D721Med (cell line): ENCODE results near the gene TKTL2.
"Not testable (repeated sequence)": the region's sequence is repeated elsewhere in the genome, so short reads cannot be mapped to it uniquely, and the experiment has no call there.

Source experiments
- DNase-seq: peaks from one replicate; pipeline ENCODE4 v3.0.0; 2011; ENCODE audit warnings: low spot score; ENCODE audit not compliant: insufficient read length
- FAIRE-seq: peaks from 2 replicates; lab custom pipeline; 2011; peaks lifted over from hg19 to GRCh38; lab: Jason Lieb, UNC
- TF ChIP-seq, protein P1 (sequence below): IDR thresholded peaks from 2 replicates; pipeline ENCODE4 v1.5.1; 2012; ENCODE audit warnings: mild to moderate bottlenecking, control low read depth; ENCODE audit not compliant: insufficient read depth; ENCODE audit errors: missing control alignments

TKTL2 gene

DNA sequence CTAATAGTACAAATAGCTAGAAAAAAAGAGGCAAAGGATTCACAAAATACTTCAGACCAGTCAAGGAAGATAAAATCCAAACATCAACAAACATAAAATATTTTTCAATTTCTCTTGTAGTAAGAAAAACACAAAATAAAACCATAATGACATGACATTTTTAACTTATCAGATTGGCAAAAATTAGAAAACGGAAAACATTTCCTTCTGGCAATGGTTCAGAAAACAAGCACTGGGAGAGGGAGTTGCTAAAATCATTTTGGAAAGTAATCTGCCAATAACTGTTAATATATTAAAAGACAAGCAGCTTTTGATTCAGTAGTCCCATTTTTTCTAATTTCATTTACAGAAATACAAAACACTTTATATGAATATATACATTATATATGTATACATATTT lies 26.1 kb downstream of the TKTL2 start:
- FAIRE-seq (no peak), DNase-seq (no peak)
- TF ChIP-seq, protein P1, sequence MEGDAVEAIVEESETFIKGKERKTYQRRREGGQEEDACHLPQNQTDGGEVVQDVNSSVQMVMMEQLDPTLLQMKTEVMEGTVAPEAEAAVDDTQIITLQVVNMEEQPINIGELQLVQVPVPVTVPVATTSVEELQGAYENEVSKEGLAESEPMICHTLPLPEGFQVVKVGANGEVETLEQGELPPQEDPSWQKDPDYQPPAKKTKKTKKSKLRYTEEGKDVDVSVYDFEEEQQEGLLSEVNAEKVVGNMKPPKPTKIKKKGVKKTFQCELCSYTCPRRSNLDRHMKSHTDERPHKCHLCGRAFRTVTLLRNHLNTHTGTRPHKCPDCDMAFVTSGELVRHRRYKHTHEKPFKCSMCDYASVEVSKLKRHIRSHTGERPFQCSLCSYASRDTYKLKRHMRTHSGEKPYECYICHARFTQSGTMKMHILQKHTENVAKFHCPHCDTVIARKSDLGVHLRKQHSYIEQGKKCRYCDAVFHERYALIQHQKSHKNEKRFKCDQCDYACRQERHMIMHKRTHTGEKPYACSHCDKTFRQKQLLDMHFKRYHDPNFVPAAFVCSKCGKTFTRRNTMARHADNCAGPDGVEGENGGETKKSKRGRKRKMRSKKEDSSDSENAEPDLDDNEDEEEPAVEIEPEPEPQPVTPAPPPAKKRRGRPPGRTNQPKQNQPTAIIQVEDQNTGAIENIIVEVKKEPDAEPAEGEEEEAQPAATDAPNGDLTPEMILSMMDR = no peak

- DNase-seq = not testable (repeated sequence)
Measured at GRCh38 chr4:163447023-163447422, 26.5 kb downstream of the TKTL2 start.

GRCh38 chr4:163440040-163440439 lies 33.5 kb downstream of the TKTL2 start:
- FAIRE-seq = no peak

More at GRCh38 chr4:163447023-163447422, 26.5 kb downstream of the TKTL2 start:
- not testable (repeated sequence) for FAIRE-seq

More at GRCh38 chr4:163440040-163440439, 33.5 kb downstream of the TKTL2 start:
- no peak for DNase-seq
- TF ChIP-seq, protein P1 = no peak
